GM19438 (cell line): ENCODE measurements around the gene SLC1A5.
A peak's percentile ranks its signal among the peaks of the same experiment; 100 is the strongest.
"Not testable (repeated sequence)": the region's sequence is repeated elsewhere in the genome, so short reads cannot be mapped to it uniquely, and the experiment has no call there.

Experiments used
- ATAC-seq: cut with Tn5 transposase; IDR thresholded peaks from one replicate; pipeline ENCODE4 v1.9.1; 2021; ENCODE audit warnings: low read depth; ENCODE audit not compliant: unreplicated experiment

The SLC1A5 gene

GRCh38 chr19:46788262-46788967 is at the start of gene SLC1A5:
Gene SLC1A5, minus strand, starts transcription at chr19:46788594. Its CDS starts 629 bp downstream, at chr19:46787965.
- peak; percentile 56 for ATAC-seq

GRCh38 chr19:46838160-46838559 is 49.8 kb upstream of the SLC1A5 start:
- no peak for ATAC-seq

GRCh38 chr19:46834984-46835383 is 46.6 kb upstream of the SLC1A5 start:
- ATAC-seq: no peak

- ATAC-seq: no peak
Observed at GRCh38 chr19:46834121-46834520, 45.7 kb upstream of the SLC1A5 start.

GRCh38 chr19:46830864-46831263 is 42.5 kb upstream of the SLC1A5 start:
- no peak for ATAC-seq

- ATAC-seq: no peak
Observed at GRCh38 chr19:46828484-46828883, 40.1 kb upstream of the SLC1A5 start.

- ATAC-seq: no peak
Observed at GRCh38 chr19:46825731-46826055, 37.3 kb upstream of the SLC1A5 start.

- no peak for ATAC-seq
Observed at GRCh38 chr19:46824890-46825730, 36.7 kb upstream of the SLC1A5 start.

GRCh38 chr19:46823049-46823448 is 34.7 kb upstream of the SLC1A5 start:
- ATAC-seq: no peak

GRCh38 chr19:46822410-46822787 is 34.0 kb upstream of the SLC1A5 start:
- not testable (repeated sequence) for ATAC-seq

GRCh38 chr19:46821512-46822409 is 33.4 kb upstream of the SLC1A5 start:
- ATAC-seq: no peak

- ATAC-seq: no peak
Observed at GRCh38 chr19:46818812-46819211, 30.4 kb upstream of the SLC1A5 start.

GRCh38 chr19:46815833-46816627 is 27.6 kb upstream of the SLC1A5 start:
- no peak for ATAC-seq

- no peak for ATAC-seq
Observed at GRCh38 chr19:46813839-46814358, 25.5 kb upstream of the SLC1A5 start.

- no peak for ATAC-seq
Observed at GRCh38 chr19:46812977-46813838, 24.8 kb upstream of the SLC1A5 start.

- ATAC-seq: no peak
Observed at GRCh38 chr19:46809534-46810272, 21.3 kb upstream of the SLC1A5 start.

- ATAC-seq: no peak
Observed at GRCh38 chr19:46806656-46807055, 18.3 kb upstream of the SLC1A5 start.

- ATAC-seq: not testable (repeated sequence)
Observed at GRCh38 chr19:46804432-46804831, 16.0 kb upstream of the SLC1A5 start.
